ENCODE results near the gene DYNC1LI1. TPM values are rescaled to one million over a fixed set of nuclear protein-coding genes. Genes with fewer than 3 reads are reported as not detected.

The DYNC1LI1 gene
- polyA plus RNA-seq, 1 donor from 2014 or later, result 94.5 TPM

DNA sequence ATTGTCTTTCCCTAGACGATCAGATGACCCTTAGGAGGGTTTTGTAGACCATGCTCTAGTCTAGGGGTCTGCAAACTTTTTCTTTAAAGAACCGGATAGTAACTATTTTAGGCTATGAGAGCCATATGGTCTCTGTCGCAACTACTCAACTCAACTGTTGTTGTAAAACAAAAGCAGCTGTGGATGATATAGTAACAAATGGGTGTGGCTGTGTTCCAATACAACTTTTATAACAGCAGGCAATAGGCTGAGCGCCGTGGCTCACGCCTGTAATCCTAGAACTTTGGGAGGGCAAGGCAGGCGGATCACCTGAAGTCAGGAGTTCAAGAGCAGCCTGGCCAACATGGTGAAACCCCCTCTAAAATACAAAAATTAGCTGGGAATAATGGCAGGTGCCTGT lies 61.9 kb downstream of the DYNC1LI1 start:
- no peaks in the 10 kb centered on the region for H3K36me3 ChIP-seq (ENCODE audit: insufficient read depth, low read length)
- H3K79me2 ChIP-seq (replicated peaks; ENCODE audit: insufficient read depth, low read length), result no peaks in the 10 kb centered on the region
- no peak overlapping the region for H3K27ac ChIP-seq (ENCODE audit: low read length)
- no peak overlapping the region for H3K4me2 ChIP-seq (ENCODE audit: low read length)
- H4K20me1 ChIP-seq (ENCODE audit: insufficient read depth), result no peaks in the 10 kb centered on the region
- no peaks in the 10 kb centered on the region for H3K27me3 ChIP-seq (ENCODE audit: insufficient read depth, low read depth, low read length)
- H2AFZ ChIP-seq (ENCODE audit: low read depth, low read length), result no peak overlapping the region
- H3K9ac ChIP-seq (ENCODE audit: low read length), result no peak overlapping the region
- no peak for TF ChIP-seq MXI1 (conservative IDR thresholded peaks at IDR 0.05; ENCODE audit: poor library complexity, severe bottlenecking)
- TF ChIP-seq, protein P1, sequence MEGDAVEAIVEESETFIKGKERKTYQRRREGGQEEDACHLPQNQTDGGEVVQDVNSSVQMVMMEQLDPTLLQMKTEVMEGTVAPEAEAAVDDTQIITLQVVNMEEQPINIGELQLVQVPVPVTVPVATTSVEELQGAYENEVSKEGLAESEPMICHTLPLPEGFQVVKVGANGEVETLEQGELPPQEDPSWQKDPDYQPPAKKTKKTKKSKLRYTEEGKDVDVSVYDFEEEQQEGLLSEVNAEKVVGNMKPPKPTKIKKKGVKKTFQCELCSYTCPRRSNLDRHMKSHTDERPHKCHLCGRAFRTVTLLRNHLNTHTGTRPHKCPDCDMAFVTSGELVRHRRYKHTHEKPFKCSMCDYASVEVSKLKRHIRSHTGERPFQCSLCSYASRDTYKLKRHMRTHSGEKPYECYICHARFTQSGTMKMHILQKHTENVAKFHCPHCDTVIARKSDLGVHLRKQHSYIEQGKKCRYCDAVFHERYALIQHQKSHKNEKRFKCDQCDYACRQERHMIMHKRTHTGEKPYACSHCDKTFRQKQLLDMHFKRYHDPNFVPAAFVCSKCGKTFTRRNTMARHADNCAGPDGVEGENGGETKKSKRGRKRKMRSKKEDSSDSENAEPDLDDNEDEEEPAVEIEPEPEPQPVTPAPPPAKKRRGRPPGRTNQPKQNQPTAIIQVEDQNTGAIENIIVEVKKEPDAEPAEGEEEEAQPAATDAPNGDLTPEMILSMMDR (IDR thresholded peaks at IDR 0.05; ENCODE audit: poor library complexity, severe bottlenecking), result no peak
- TF ChIP-seq TAF1 (IDR thresholded peaks at IDR 0.05; ENCODE audit: low read depth), result no peak
- no peak for TF ChIP-seq SMC3 (conservative IDR thresholded peaks at IDR 0.05; ENCODE audit: poor library complexity)
- H3K9me3 ChIP-seq (ENCODE audit: low read length), result no peaks in the 10 kb centered on the region
- no peaks in the 10 kb centered on the region for H3K9me2 ChIP-seq (ENCODE audit: insufficient read depth, low read length)
- no peaks in the 10 kb centered on the region for H3F3A ChIP-seq (ENCODE audit: insufficient read depth, low read length, poor library complexity, severe bottlenecking)
- H3K4me3 ChIP-seq (ENCODE audit: low read length), result no peak overlapping the region

DNA sequence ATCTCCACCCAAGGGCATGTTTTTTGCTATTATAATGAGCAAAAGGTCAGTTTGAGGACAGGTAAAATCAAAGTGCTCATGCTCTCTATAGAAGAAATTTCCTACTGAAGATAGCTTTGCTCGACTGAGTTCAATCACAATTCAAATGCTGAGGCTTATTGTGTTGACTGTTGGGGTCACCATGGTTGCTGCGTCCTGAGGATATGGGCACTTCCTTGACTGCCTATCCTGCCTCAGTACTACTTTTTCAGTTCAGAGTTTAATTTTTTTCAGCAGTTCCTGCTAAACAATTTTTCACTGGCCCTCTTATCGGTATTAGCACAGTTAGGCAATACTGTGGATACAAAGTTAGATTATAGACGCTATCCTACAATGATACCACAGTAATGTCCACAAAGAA lies 64.2 kb downstream of the DYNC1LI1 start:
- Histone ChIP-seq H3F3A (ENCODE audit: insufficient read depth, low read length, poor library complexity, severe bottlenecking) (no peaks in the 10 kb centered on the region), H3K9me3 (ENCODE audit: low read length) (no peaks in the 10 kb centered on the region), H3K4me3 (ENCODE audit: low read length) (no peak overlapping the region), H4K20me1 (ENCODE audit: insufficient read depth) (no peaks in the 10 kb centered on the region), H3K4me2 (ENCODE audit: low read length) (no peak overlapping the region), H3K9me2 (ENCODE audit: insufficient read depth, low read length) (no peaks in the 10 kb centered on the region), H3K36me3 (ENCODE audit: insufficient read depth, low read length) (no peaks in the 10 kb centered on the region), H3K79me2 (replicated peaks; ENCODE audit: insufficient read depth, low read length) (peaks cover under 1% of the 10 kb centered on the region), H3K27ac (ENCODE audit: low read length) (no peak overlapping the region), H3K9ac (ENCODE audit: low read length) (no peak overlapping the region), H2AFZ (ENCODE audit: low read depth, low read length) (no peak overlapping the region), H3K27me3 (ENCODE audit: insufficient read depth, low read depth, low read length) (no peaks in the 10 kb centered on the region)
- TF ChIP-seq TAF1 (IDR thresholded peaks at IDR 0.05; ENCODE audit: low read depth), result no peak
- no peak for TF ChIP-seq EZH2 (IDR thresholded peaks at IDR 0.05; ENCODE audit: borderline replicate concordance, insufficient read depth, low read length, poor library complexity, severe bottlenecking)
- TF ChIP-seq EP300 (conservative IDR thresholded peaks at IDR 0.05; ENCODE audit: poor library complexity, severe bottlenecking), result no peak
- no peak for TF ChIP-seq SMC3 (conservative IDR thresholded peaks at IDR 0.05; ENCODE audit: poor library complexity)
- TF ChIP-seq, protein P1 (IDR thresholded peaks at IDR 0.05; ENCODE audit: poor library complexity, severe bottlenecking), result no peak
- no peak for TF ChIP-seq POLR2AphosphoS5 (IDR thresholded peaks at IDR 0.05)
- TF ChIP-seq, protein P2, sequence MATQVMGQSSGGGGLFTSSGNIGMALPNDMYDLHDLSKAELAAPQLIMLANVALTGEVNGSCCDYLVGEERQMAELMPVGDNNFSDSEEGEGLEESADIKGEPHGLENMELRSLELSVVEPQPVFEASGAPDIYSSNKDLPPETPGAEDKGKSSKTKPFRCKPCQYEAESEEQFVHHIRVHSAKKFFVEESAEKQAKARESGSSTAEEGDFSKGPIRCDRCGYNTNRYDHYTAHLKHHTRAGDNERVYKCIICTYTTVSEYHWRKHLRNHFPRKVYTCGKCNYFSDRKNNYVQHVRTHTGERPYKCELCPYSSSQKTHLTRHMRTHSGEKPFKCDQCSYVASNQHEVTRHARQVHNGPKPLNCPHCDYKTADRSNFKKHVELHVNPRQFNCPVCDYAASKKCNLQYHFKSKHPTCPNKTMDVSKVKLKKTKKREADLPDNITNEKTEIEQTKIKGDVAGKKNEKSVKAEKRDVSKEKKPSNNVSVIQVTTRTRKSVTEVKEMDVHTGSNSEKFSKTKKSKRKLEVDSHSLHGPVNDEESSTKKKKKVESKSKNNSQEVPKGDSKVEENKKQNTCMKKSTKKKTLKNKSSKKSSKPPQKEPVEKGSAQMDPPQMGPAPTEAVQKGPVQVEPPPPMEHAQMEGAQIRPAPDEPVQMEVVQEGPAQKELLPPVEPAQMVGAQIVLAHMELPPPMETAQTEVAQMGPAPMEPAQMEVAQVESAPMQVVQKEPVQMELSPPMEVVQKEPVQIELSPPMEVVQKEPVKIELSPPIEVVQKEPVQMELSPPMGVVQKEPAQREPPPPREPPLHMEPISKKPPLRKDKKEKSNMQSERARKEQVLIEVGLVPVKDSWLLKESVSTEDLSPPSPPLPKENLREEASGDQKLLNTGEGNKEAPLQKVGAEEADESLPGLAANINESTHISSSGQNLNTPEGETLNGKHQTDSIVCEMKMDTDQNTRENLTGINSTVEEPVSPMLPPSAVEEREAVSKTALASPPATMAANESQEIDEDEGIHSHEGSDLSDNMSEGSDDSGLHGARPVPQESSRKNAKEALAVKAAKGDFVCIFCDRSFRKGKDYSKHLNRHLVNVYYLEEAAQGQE (IDR thresholded peaks at IDR 0.05; ENCODE audit: borderline replicate concordance), result no peak
- no peak for TF ChIP-seq MXI1 (conservative IDR thresholded peaks at IDR 0.05; ENCODE audit: poor library complexity, severe bottlenecking)
- TF ChIP-seq RAD21 (conservative IDR thresholded peaks at IDR 0.05), result no peak

All from neural cell (in vitro differentiated cells).